HTR-8/SVneo (cell line): ENCODE measurements around the gene DCST2.

ENCODE experiments used
- DNase-seq: peaks from one replicate; pipeline ENCODE4 v3.0.0; 2011; ENCODE audit warnings: low spot score, mixed read lengths; ENCODE audit not compliant: insufficient read length
- FAIRE-seq: peaks from 2 replicates; lab custom pipeline; 2011; peaks lifted over from hg19 to GRCh38; lab: Jason Lieb, UNC

DCST2 gene

DNA sequence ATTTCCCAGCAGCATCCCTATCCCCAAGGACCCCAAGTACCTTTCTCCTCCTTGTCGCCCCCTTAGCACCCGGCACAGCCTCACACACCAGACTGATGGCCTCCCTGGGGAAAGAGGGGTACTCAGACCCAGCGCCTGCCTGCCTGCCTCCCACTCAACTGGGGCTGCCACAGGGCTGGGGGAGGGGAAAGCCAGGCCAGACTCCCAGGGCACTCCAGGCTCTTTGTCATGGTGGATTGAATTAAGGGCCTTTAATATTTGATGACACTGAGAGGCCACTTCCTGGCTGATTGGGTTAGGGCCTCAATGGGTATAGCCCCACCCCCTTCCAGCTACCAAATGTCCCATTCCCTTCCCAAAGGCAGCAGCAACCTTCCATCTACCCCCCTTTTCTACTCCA lies 64.8 kb downstream of the DCST2 start:
- DNase-seq (no peak), FAIRE-seq (no peak)
